ENCODE data around the gene FBXL15. TPM values are rescaled to one million over a fixed set of nuclear protein-coding genes. Genes with fewer than 3 reads are reported as not detected.
A peak's percentile ranks its signal among the peaks of the same experiment; 100 is the strongest.

FBXL15 gene
- total and polyA plus RNA-seq, 2 of the 13 experiments (the other 11 are each of a cell fraction or from before 2014, with no cell fraction given) = 4.3 to 8.3 TPM

- TF ChIP-seq TBX2 (CRISPR knock-in tag; IDR thresholded peaks at IDR 0.05; ENCODE audit: borderline replicate concordance) (peak; percentile 84), ZNF296 (CRISPR knock-in tag; conservative IDR thresholded peaks at IDR 0.05) (peak; percentile 7; the same call in 1 of the 2 replicates), CREB1 (IDR thresholded peaks at IDR 0.05) (peak; percentile 96), CREB1 (CRISPR knock-in tag; IDR thresholded peaks at IDR 0.05) (peak; percentile 98), ZNF280D (CRISPR knock-in tag; IDR thresholded peaks at IDR 0.05) (peak; percentile 34; the same call in 1 of the 2 replicates), NR1H2 (CRISPR knock-in tag; IDR thresholded peaks at IDR 0.05; ENCODE audit: borderline replicate concordance, low read depth) (0 out of 2 replicates have a peak, but pooled peaks have one; percentile 38), REST (IDR thresholded peaks at IDR 0.05; ENCODE audit: borderline replicate concordance in 1 of 2, low read depth in 1 of 2, low read length in 2 of 2) (0 out of 4 replicates have a peak, but pooled peaks of 1 of the 2 experiments have one; percentile 38), RFX1 (IDR thresholded peaks at IDR 0.05) (no peak), ZNF773 (CRISPR knock-in tag; IDR thresholded peaks at IDR 0.05; ENCODE audit: borderline replicate concordance) (0 out of 2 replicates have a peak, but pooled peaks have one; percentile 20), ZNF513 (CRISPR knock-in tag; conservative IDR thresholded peaks at IDR 0.05) (no peak), ZNF776 (CRISPR knock-in tag; IDR thresholded peaks at IDR 0.05) (no peak), TGIF2 (CRISPR knock-in tag; IDR thresholded peaks at IDR 0.05) (peak; percentile 92), ZNF280B (CRISPR knock-in tag; IDR thresholded peaks at IDR 0.05; ENCODE audit: borderline replicate concordance) (no peak)
Observed at GRCh38 chr10:102394079-102394800, 26.4 kb upstream of the FBXL15 start (continued).

Measured in HepG2 (cell line).